IMR-90 (cell line): Measurements from ENCODE around the gene EIF4G3. TPM values are rescaled to one million over a fixed set of nuclear protein-coding genes. Genes with fewer than 3 reads are reported as not detected.

Experiments used
- ATAC-seq: fragments of 200-7000 bp; cut with Tn5 transposase; 2 replicates; pipeline ENCODE4 v1.9.1; 2020; ENCODE audit warnings: low read depth, mild to moderate bottlenecking, moderate library complexity
- BruUV-seq: library from RNA; stranded (reverse); fragments of 400-500 nt; replicated peaks from 2 replicates; lab custom pipeline; 2021; lab: Mats Ljungman, UMichigan
- CTCF ChIA-PET: fragments of 300-600 bp; formaldehyde crosslinking; extraction: SDS; loops from one replicate; lab custom pipeline; 2021; ENCODE audit warnings: antibody characterized with exemption; lab: Yijun Ruan, JAX
- POLR2A ChIA-PET: fragments of 300-600 bp; sonication (Branson Sonifier 250); formaldehyde crosslinking; loops from one replicate; lab custom pipeline; 2022; ENCODE audit warnings: antibody characterized with exemption; ENCODE audit not compliant: unreplicated experiment; lab: Charles Lee
- DNase-seq: peaks from one replicate; pipeline ENCODE4 v3.0.0; 2013
- H2AFZ ChIP-seq: replicated peaks from 2 replicates; pipeline ENCODE3; 2013; ENCODE audit warnings: low read length, mild to moderate bottlenecking; ENCODE audit not compliant: poor library complexity
- H2AK5ac ChIP-seq: 2 replicates; pipeline ENCODE4 v1.6.1; 2013; ENCODE audit warnings: low read depth, low read length, inconsistent platforms
- H2AK9ac ChIP-seq: replicated peaks from 2 replicates; pipeline ENCODE3; 2013; ENCODE audit warnings: mild to moderate bottlenecking, low read depth, low read length, moderate library complexity; ENCODE audit not compliant: poor library complexity
- H2BK120ac ChIP-seq: 2 replicates; pipeline ENCODE4 v1.6.1; 2013; ENCODE audit warnings: low read depth, low read length, inconsistent platforms
- H2BK15ac ChIP-seq: 3 replicates; pipeline ENCODE4 v1.6.1; 2013; ENCODE audit warnings: low read depth, low read length, inconsistent platforms
- H2BK20ac ChIP-seq: 2 replicates; pipeline ENCODE4 v1.6.1; 2013; ENCODE audit warnings: low read depth, mild to moderate bottlenecking, inconsistent platforms, low read length, moderate library complexity
- H2BK5ac ChIP-seq: 2 replicates; pipeline ENCODE4 v1.6.1; 2013; ENCODE audit warnings: mild to moderate bottlenecking, low read depth, low read length, inconsistent platforms; ENCODE audit not compliant: poor library complexity, severe bottlenecking
- H3K14ac ChIP-seq: replicated peaks from 2 replicates; pipeline ENCODE4 v1.6.1; 2013; ENCODE audit warnings: low read depth, low read length, inconsistent platforms
- H3K18ac ChIP-seq: 2 replicates; pipeline ENCODE4 v1.6.1; 2013; ENCODE audit warnings: low read depth, low read length, control low read depth
- H3K23ac ChIP-seq: 2 replicates; pipeline ENCODE4 v1.6.1; 2013; ENCODE audit warnings: low read depth, low read length, inconsistent platforms
- H3K27ac ChIP-seq: 2 replicates; pipeline ENCODE4 v1.5.1; 2013; ENCODE audit warnings: mild to moderate bottlenecking, control low read depth, low read length; ENCODE audit not compliant: insufficient read depth
- H3K27me3 ChIP-seq: 2 replicates; pipeline ENCODE4 v1.6.1; 2013; ENCODE audit warnings: low read length; ENCODE audit not compliant: control insufficient read depth, insufficient read depth
- H3K36me3 ChIP-seq: 2 replicates; pipeline ENCODE4 v1.6.1; 2013; ENCODE audit warnings: low read length, mixed read lengths; ENCODE audit not compliant: control insufficient read depth, insufficient read depth
- H3K4ac ChIP-seq: 2 replicates; pipeline ENCODE4 v1.6.1; 2013; ENCODE audit warnings: low read depth, low read length, inconsistent platforms
- H3K4me1 ChIP-seq: 2 replicates; pipeline ENCODE4 v1.6.1; 2013; ENCODE audit warnings: low read length, mixed read lengths; ENCODE audit not compliant: control insufficient read depth, insufficient read depth
- H3K4me2 ChIP-seq: 2 replicates; pipeline ENCODE4 v1.6.1; 2013; ENCODE audit warnings: low read depth, mild to moderate bottlenecking, control low read depth, low read length, moderate library complexity
- H3K4me3 ChIP-seq: 2 replicates; pipeline ENCODE4 v1.5.1; 2013; ENCODE audit warnings: low read depth, mild to moderate bottlenecking, control low read depth, low read length, moderate library complexity; ENCODE audit not compliant: insufficient read depth
- H3K56ac ChIP-seq: 2 replicates; pipeline ENCODE4 v1.6.1; 2013; ENCODE audit warnings: low read length, inconsistent platforms; ENCODE audit not compliant: insufficient read depth; ENCODE audit errors: extremely low read depth
- H3K79me1 ChIP-seq, 2 experiments: 2 replicates each; pipeline ENCODE4 v1.6.1; 2013; ENCODE audit warnings: low read length in 2 of 2, inconsistent platforms in 1 of 2, low read depth in 1 of 2
- H3K9ac ChIP-seq: 2 replicates; pipeline ENCODE4 v1.6.1; 2013; ENCODE audit warnings: low read depth, low read length, control low read depth
- H3K9me1 ChIP-seq: 2 replicates; pipeline ENCODE4 v1.6.1; 2013; ENCODE audit warnings: low read length, inconsistent platforms; ENCODE audit not compliant: insufficient read depth
- H3K9me3 ChIP-seq: 2 replicates; pipeline ENCODE4 v1.6.1; 2013; ENCODE audit warnings: low read length; ENCODE audit not compliant: control insufficient read depth, insufficient read depth
- H4K20me1 ChIP-seq: 2 replicates; pipeline ENCODE4 v1.6.1; 2013; ENCODE audit warnings: low read length, inconsistent platforms; ENCODE audit not compliant: insufficient read depth
- H4K5ac ChIP-seq: 2 replicates; pipeline ENCODE4 v1.6.1; 2013; ENCODE audit warnings: mild to moderate bottlenecking, low read depth, low read length, control low read depth
- H4K8ac ChIP-seq, 2 experiments: 2 replicates each; pipeline ENCODE4 v1.6.1; 2013; ENCODE audit warnings: low read depth in 2 of 2, low read length in 2 of 2, control low read depth in 1 of 2, inconsistent platforms in 1 of 2
- H4K91ac ChIP-seq: 2 replicates; pipeline ENCODE4 v1.6.1; 2013; ENCODE audit warnings: low read depth, low read length, inconsistent platforms; ENCODE audit not compliant: insufficient read depth
- CEBPB ChIP-seq: IDR thresholded peaks from 2 replicates; pipeline ENCODE4 v1.6.1; 2012; ENCODE audit warnings: low read depth, low read length, improper control_type of control experiment
- MAFK ChIP-seq: IDR thresholded peaks from 2 replicates; pipeline ENCODE4 v1.6.1; 2012; ENCODE audit warnings: low read depth, low read length, improper control_type of control experiment
- NFE2L2 ChIP-seq: fragments of 150-350 bp; IDR thresholded peaks from 2 replicates; pipeline ENCODE4 v1.6.1; 2016; ENCODE audit warnings: low read depth, mild to moderate bottlenecking, low read length
- RCOR1 ChIP-seq: IDR thresholded peaks from 2 replicates; pipeline ENCODE4 v1.6.1; 2012; ENCODE audit warnings: mild to moderate bottlenecking, low read length, improper control_type of control experiment; ENCODE audit not compliant: insufficient replicate concordance
- SMC3 ChIP-seq: fragments of 150-350 bp; IDR thresholded peaks from 2 replicates; pipeline ENCODE4 v1.6.1; 2016; ENCODE audit warnings: low read depth, mild to moderate bottlenecking, antibody characterized with exemption, low read length, moderate library complexity
- WGBS, 2 experiments: methylation state at CpG; one replicate each; pipeline versions ENCODE4 v1.1.5 to v1.1.7; 2013; ENCODE audit warnings: missing lambda C conversion rate in 2 of 2; ENCODE audit not compliant: insufficient read length in 1 of 2; ENCODE audit errors: extremely low coverage in 2 of 2; 5-methylcytosine and 5-hydroxymethylcytosine counted together
- dilution Hi-C: fragments of 300-500 bp; cut with HindIII; formaldehyde crosslinking; loops from one replicate; pipeline ENCODE4 v1.14.3; 2018; ENCODE audit warnings: low sequenced_read_pairs; ENCODE audit not compliant: unreplicated experiment
- in situ Hi-C: fragments of 300-500 bp; cut with MboI; formaldehyde crosslinking; loops from 3 replicates; pipeline ENCODE4 v1.14.3; 2019; ENCODE audit warnings: low sequenced_read_pairs, inconsistent platforms, mixed read lengths
- intact Hi-C: fragments of 100-400 bp; cut with micrococcal nuclease; formaldehyde crosslinking; loops from 2 replicates; pipeline ENCODE4 v1.10.0; 2022
- polyA plus RNA-seq, 3 experiments: library from polyadenylated mRNA; depleted of rRNA; stranded (reverse); fragments of >200 nt; gene quantifications; 2 replicates each; pipeline ENCODE4 v1.2.3, GENCODE V29; 2012; ENCODE audit warnings: low replicate concordance in 1 of 3
- total RNA-seq: library from RNA; depleted of rRNA; stranded (reverse); fragments of >200 nt; gene quantifications from 2 replicates; pipeline ENCODE4 v1.2.3, GENCODE V29; 2012

Gene EIF4G3
- total and polyA plus RNA-seq, 2 of the 4 experiments (the other 2 are of a cell fraction): 25.8 to 49.2 TPM

DNA sequence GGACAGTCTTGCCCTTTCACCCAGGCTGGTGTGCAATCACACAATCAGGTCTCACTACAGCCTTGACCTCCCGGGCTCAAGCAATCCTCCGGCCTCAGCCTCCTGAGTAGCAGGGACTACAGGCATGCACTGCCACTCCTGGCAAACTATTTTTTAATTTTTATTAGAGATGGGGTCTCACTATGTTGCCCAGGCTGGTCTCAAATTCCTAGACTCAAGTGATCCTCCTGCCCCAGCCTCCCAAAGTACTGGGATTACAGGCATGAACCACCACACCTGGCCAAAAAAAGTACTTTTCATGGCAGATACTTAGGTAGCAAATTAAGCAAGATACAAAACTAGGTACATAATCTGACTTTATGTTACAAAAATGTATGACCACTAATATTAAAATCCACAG lies 8.3 kb downstream of the EIF4G3 start:
- Histone ChIP-seq H3K4me1 (peaks cover 10% of the 10 kb centered on the region), H3K14ac (no peak overlapping the region), H3K4me2 (no peak overlapping the region), H2BK20ac (no peak overlapping the region), H2BK5ac (no peak overlapping the region), H3K9me1 (peaks cover 2% of the 10 kb centered on the region), H3K36me3 (peaks cover 26% of the 10 kb centered on the region), H2BK15ac (no peak overlapping the region), H4K5ac (no peak overlapping the region), H2AFZ (no peak overlapping the region), H2BK120ac (no peak overlapping the region), H3K4me3 (no peak overlapping the region), H4K91ac (no peak overlapping the region), H4K8ac (no peak overlapping the region), H3K9me3 (no peaks in the 10 kb centered on the region), H3K79me1 (peaks cover 16 to 76% of the 10 kb centered on the region in 2 experiments), H2AK5ac (no peak overlapping the region), H3K27me3 (no peaks in the 10 kb centered on the region), H3K9ac (no peak overlapping the region), H3K56ac (no peak overlapping the region), H3K23ac (no peak overlapping the region), H2AK9ac (no peak overlapping the region), H3K4ac (no peak overlapping the region), H4K20me1 (peaks cover 49% of the 10 kb centered on the region), H3K27ac (no peak overlapping the region), H3K18ac (no peak overlapping the region)
- TF ChIP-seq MAFK (no peak), RCOR1 (no peak), NFE2L2 (no peak), CEBPB (no peak), SMC3 (no peak)
- dilution Hi-C loops (no loop called here), in situ Hi-C loops (no loop called here), intact Hi-C loops (no loop called here)
- ChIA-PET CTCF (no interaction called here), POLR2A (no interaction called here)
- ATAC-seq (no peak), DNase-seq (no peak)
- WGBS, 2 experiments: 100% methylated on average over 1 of the region's 2 CpGs; no CpG with 5 or more reads in 1 of the 2 experiments
- no TSS peak for BruUV-seq
